CD14-positive monocyte (primary cell): ENCODE data around the gene WDR82. TPM values are rescaled to one million over a fixed set of nuclear protein-coding genes. Genes with fewer than 3 reads are reported as not detected.
A peak's percentile ranks its signal among the peaks of the same experiment; 100 is the strongest.

Source experiments
- DNase-seq, 3 donors: peaks; one replicate each; pipeline ENCODE4 v3.0.0-alpha.2; 2011 to 2022
- H2AFZ ChIP-seq: 2 replicates; pipeline ENCODE4 v1.6.0; 2012; ENCODE audit warnings: mild to moderate bottlenecking, low read depth, low read length, inconsistent platforms; ENCODE audit not compliant: insufficient read depth, poor library complexity, severe bottlenecking
- H3K27ac ChIP-seq, 2 donors: 1 replicate in 1 of 2; 2 replicates in 1 of 2; pipeline ENCODE4 v1.5.1; 2012 to 2013; ENCODE audit warnings: low read length in 2 of 2, control low read depth in 1 of 2, inconsistent platforms in 1 of 2, low read depth in 1 of 2, mild to moderate bottlenecking in 1 of 2
- H3K27me3 ChIP-seq, 2 donors: one replicate each; pipeline versions ENCODE4 v1.6.0 to v1.6.1; 2011 to 2013; ENCODE audit warnings: low read length in 2 of 2; ENCODE audit not compliant: control insufficient read depth in 2 of 2, insufficient read depth in 2 of 2
- H3K36me3 ChIP-seq, 2 donors: replicated peaks in 1 of 2; 1 replicate in 1 of 2; 2 replicates in 1 of 2; pipeline versions ENCODE4 v1.5.1 to v1.6.1; 2012 to 2013; ENCODE audit warnings: low read length in 2 of 2, control low read depth in 1 of 2, inconsistent platforms in 1 of 2, mild to moderate bottlenecking in 1 of 2; ENCODE audit not compliant: insufficient read depth in 2 of 2, control insufficient read depth in 1 of 2
- H3K4me1 ChIP-seq, 2 donors: 1 replicate in 1 of 2; 2 replicates in 1 of 2; pipeline versions ENCODE4 v1.5.1 to v1.6.1; 2012 to 2013; ENCODE audit warnings: low read length in 2 of 2, control low read depth in 1 of 2, inconsistent platforms in 1 of 2, mild to moderate bottlenecking in 1 of 2, moderate library complexity in 1 of 2; ENCODE audit not compliant: insufficient read depth in 2 of 2, control insufficient read depth in 1 of 2
- H3K4me2 ChIP-seq: replicated peaks from 2 replicates; pipeline ENCODE3; 2012; ENCODE audit warnings: low read length, moderate library complexity, mild to moderate bottlenecking; ENCODE audit not compliant: poor library complexity, severe bottlenecking; ENCODE audit errors: extremely low read depth
- H3K4me3 ChIP-seq, 3 experiments: fragments of 200-600 bp in 1 of 3; sonication (generic) in 1 of 3; replicated peaks in 1 of 3; 1 replicate in 2 of 3; 2 replicates in 1 of 3; pipeline ENCODE4 v1.5.1; 2011 to 2013; ENCODE audit warnings: low read length in 3 of 3, mild to moderate bottlenecking in 3 of 3, control low read depth in 2 of 3, low read depth in 2 of 3, inconsistent platforms in 1 of 3, moderate library complexity in 1 of 3
- H3K79me2 ChIP-seq: 2 replicates; pipeline ENCODE4 v1.6.0; 2012; ENCODE audit warnings: mild to moderate bottlenecking, control low read depth, inconsistent platforms, low read length, moderate library complexity; ENCODE audit not compliant: insufficient read depth
- H3K9ac ChIP-seq: 2 replicates; pipeline ENCODE4 v1.6.0; 2017; ENCODE audit warnings: low read length, mild to moderate bottlenecking; ENCODE audit not compliant: insufficient read depth, poor library complexity, severe bottlenecking
- H3K9me3 ChIP-seq, 2 donors: replicated peaks in 1 of 2; 1 replicate in 1 of 2; 2 replicates in 1 of 2; pipeline versions ENCODE4 v1.5.1 to v1.6.1; 2012 to 2013; ENCODE audit warnings: low read length in 2 of 2, control low read depth in 1 of 2; ENCODE audit not compliant: control insufficient read depth in 1 of 2, insufficient read depth in 1 of 2
- H4K20me1 ChIP-seq: 2 replicates; pipeline ENCODE4 v1.6.0; 2012; ENCODE audit warnings: mild to moderate bottlenecking, low read length, control low read depth, moderate library complexity; ENCODE audit not compliant: insufficient read depth
- H3K27ac Mint-ChIP-seq, 7 donors: one replicate each; pipeline ENCODE4 v1.8.0; 2020; ENCODE audit warnings: mild to moderate bottlenecking in 7 of 7, mixed read lengths in 7 of 7, moderate library complexity in 6 of 7, inconsistent platforms in 2 of 7
- H3K27me3 Mint-ChIP-seq, 3 donors: one replicate each; pipeline ENCODE4 v1.8.0; 2021 to 2022; ENCODE audit warnings: low read depth in 3 of 3, mild to moderate bottlenecking in 3 of 3, mixed read lengths in 3 of 3, moderate library complexity in 3 of 3, inconsistent platforms in 1 of 3
- H3K36me3 Mint-ChIP-seq, 2 donors: one replicate each; pipeline ENCODE4 v1.8.0; 2020; ENCODE audit warnings: mixed read lengths in 2 of 2, inconsistent platforms in 1 of 2, mild to moderate bottlenecking in 1 of 2
- H3K4me1 Mint-ChIP-seq: one replicate; pipeline ENCODE4 v1.8.0; 2020; ENCODE audit warnings: mild to moderate bottlenecking, mixed read lengths
- H3K4me3 Mint-ChIP-seq, 2 donors: one replicate each; pipeline ENCODE4 v1.8.0; 2020; ENCODE audit warnings: mild to moderate bottlenecking in 2 of 2, mixed read lengths in 2 of 2, moderate library complexity in 1 of 2
- H3K9me3 Mint-ChIP-seq, 7 donors: one replicate each; pipeline ENCODE4 v1.8.0; 2020 to 2022; ENCODE audit warnings: mixed read lengths in 7 of 7, mild to moderate bottlenecking in 6 of 7, moderate library complexity in 6 of 7, inconsistent platforms in 2 of 7
- CTCF ChIP-seq: fragments of 200-600 bp; IDR thresholded peaks from one replicate; pipeline ENCODE4 v1.8.0; 2022; ENCODE audit warnings: antibody characterized with exemption, mild to moderate bottlenecking
- WGBS: methylation state at CpG from one replicate; pipeline ENCODE4 v1.1.5; 2013; ENCODE audit warnings: missing lambda C conversion rate; ENCODE audit not compliant: insufficient coverage; 5-methylcytosine and 5-hydroxymethylcytosine counted together
- intact Hi-C, 2 donors: fragments of 100-400 bp; cut with micrococcal nuclease; formaldehyde crosslinking; loops; one replicate each; pipeline versions ENCODE4 v1.15.0 to v1.15.1; 2023
- polyA plus RNA-seq, 3 donors: library from polyadenylated mRNA; depleted of rRNA in 1 of 3; unstranded in 2 of 3; stranded (reverse) in 1 of 3; fragments of 300-500 nt in 2 of 3; fragments of >200 nt in 1 of 3; fragmentation: Illumina TruSeq in 2 of 3; gene quantifications; 1 replicate in 2 of 3; 2 replicates in 1 of 3; pipeline ENCODE4 v1.2.3, GENCODE V29; 2012 to 2021

Gene WDR82
- polyA plus RNA-seq, 3 donors, result 27.3 to 33.4 (median 32.3) TPM

DNA sequence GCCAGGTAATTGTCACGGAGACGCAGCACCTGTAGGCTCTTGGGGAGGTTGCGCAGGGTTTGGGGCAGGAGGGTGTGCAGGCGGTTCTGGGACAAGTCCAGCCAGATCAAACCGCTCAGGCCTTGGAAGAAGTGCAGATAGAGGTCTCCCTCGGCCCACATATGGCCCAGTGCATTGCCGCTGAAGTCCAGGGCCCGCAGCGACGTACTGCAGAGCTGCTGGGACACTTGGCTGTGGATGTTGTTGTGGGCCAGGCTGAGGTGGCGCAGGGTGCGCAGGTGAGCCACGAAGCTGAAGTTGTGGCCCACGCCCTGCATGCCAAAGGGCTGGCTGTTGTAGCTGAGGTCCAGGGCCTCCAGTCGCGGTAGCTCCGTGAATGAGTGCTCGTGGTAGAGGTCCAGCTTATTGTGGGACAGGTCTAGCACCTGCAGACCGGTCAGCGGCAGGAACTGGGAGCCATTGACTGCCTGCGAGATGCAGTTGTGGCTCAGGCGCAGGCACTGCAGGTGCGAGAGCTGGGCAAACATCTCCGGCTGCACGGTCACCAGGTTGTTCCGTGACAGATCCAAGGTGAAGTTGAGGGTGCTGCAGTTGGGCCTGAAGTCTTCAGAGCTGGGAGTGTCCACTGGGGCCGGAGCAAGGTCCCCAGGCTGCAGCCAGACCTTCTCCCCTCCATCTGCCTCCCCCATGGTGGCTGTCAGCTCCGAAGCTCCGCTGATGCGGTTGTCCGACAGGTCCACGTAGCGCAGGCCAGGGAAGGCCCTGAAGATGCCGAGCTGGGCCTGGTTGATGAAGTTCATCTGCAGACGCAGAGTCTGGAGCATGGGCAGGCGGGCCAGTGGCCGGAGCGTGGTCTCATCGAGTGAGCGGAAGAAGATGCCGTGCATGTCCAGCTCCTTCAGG lies 55.9 kb downstream of the WDR82 start:
- Histone ChIP-seq H3K4me2 (no peak overlapping the region), H3K27me3 (no peaks in the 10 kb centered on the region), H3K79me2 (no peaks in the 10 kb centered on the region), H3K9ac (no peak overlapping the region), H4K20me1 (peaks cover 18% of the 10 kb centered on the region), H3K4me3 (no peak overlapping the region), H3K27ac (no peak overlapping the region), H3K36me3 (peaks cover 3 to 13% of the 10 kb centered on the region in 2 donors), H2AFZ (no peak overlapping the region), H3K9me3 (no peaks in the 10 kb centered on the region), H3K4me1 (peaks cover 34 to 43% of the 10 kb centered on the region in 2 donors)
- peaks cover 28 to 29% of the 10 kb centered on the region in 2 donors for H3K36me3 Mint-ChIP-seq
- H3K9me3 Mint-ChIP-seq, result no peaks in the 10 kb centered on the region
- WGBS, result 95% methylated on average over 39 of the region's 41 CpGs
- peaks cover 51% of the 10 kb centered on the region for H3K4me1 Mint-ChIP-seq
- TF ChIP-seq CTCF, result no peak
- H3K4me3 Mint-ChIP-seq, result no peak overlapping the region
- H3K27me3 Mint-ChIP-seq, result peaks cover 1 to 3% (median 2%) of the 10 kb centered on the region in 3 donors
- intact Hi-C loops, result no loop called here
- DNase-seq, result no peak
- H3K27ac Mint-ChIP-seq, result peak overlapping the region in 1 of 7 donors; percentile 77

DNA sequence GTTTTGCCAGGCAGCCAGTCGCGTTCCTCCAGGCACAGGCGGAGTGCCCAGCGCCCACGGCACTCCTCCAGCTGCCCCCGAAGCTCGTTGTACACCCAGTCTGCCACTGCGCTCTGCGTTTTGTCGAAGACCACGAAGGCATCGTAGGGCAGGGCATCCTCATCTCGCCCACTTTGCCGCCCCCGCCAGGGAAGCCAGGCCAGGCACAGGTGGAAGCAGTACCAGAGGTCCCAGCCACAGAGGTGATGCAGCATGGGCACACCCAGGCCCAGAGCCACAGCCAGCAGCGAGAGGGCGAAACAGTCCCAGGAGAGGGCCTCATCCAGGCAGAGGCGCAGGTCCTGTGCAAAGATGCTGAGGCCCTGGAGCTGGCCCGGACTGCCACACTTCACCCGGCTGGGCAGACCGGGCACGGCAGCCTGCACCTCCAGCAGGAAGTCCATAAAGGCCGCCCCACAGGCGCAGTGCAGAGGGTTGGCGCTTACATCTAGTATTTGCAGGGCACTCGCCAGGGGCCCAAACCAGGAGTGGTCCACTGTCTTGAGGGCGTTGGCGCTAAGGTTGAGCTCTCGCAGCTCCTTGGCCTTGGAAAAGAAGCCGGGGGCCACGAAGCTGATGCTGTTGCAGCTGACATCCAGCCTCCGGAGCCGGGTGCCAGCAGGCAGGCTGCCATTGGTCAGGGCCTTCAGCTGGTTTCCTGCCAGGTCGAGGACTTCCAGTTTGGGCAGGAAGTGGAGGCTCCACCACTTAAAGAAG lies 56.7 kb downstream of the WDR82 start:
- Mint-ChIP-seq H3K9me3 (no peaks in the 10 kb centered on the region), H3K4me1 (peaks cover 55% of the 10 kb centered on the region), H3K27ac (peak overlapping the region in 1 of 7 donors; percentile 15), H3K4me3 (no peak overlapping the region), H3K36me3 (peaks cover 24 to 29% of the 10 kb centered on the region in 2 donors), H3K27me3 (peaks cover 1 to 3% (median 2%) of the 10 kb centered on the region in 3 donors)
- DNase-seq, result no peak
- no peak overlapping the region for H3K9ac ChIP-seq
- no peaks in the 10 kb centered on the region for H3K79me2 ChIP-seq
- peaks cover 0 to 6% of the 10 kb centered on the region in 2 donors for H3K36me3 ChIP-seq
- no peaks in the 10 kb centered on the region for H3K9me3 ChIP-seq
- no peak overlapping the region for H3K27ac ChIP-seq
- peaks cover 10% of the 10 kb centered on the region for H4K20me1 ChIP-seq
- no peak overlapping the region for H2AFZ ChIP-seq
- H3K27me3 ChIP-seq, result no peaks in the 10 kb centered on the region
- TF ChIP-seq CTCF, result no peak
- no peak overlapping the region for H3K4me3 ChIP-seq
- 85% methylated on average over 33 of the region's 34 CpGs for WGBS
- intact Hi-C loops, result no loop called here
- peaks cover 42 to 51% of the 10 kb centered on the region in 2 donors for H3K4me1 ChIP-seq
- no peak overlapping the region for H3K4me2 ChIP-seq
